ENCODE results near the gene UBE3B.

DNA sequence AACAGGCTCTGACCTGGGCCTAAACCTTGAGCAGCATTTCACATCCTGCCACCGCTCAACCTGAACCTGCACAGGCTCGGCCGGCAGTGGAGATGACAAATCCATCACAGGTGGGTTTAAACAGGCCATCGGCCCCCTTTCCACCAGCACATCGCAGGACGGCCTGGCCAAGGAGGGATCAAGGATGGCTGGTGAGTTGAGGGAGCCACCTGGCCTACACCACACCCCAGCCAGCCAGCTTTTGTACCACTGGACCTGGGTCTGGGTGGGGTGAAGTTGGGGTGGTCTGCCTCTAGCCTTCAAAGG lies 81.7 kb downstream of the UBE3B start:
- TF ChIP-seq, protein P1, sequence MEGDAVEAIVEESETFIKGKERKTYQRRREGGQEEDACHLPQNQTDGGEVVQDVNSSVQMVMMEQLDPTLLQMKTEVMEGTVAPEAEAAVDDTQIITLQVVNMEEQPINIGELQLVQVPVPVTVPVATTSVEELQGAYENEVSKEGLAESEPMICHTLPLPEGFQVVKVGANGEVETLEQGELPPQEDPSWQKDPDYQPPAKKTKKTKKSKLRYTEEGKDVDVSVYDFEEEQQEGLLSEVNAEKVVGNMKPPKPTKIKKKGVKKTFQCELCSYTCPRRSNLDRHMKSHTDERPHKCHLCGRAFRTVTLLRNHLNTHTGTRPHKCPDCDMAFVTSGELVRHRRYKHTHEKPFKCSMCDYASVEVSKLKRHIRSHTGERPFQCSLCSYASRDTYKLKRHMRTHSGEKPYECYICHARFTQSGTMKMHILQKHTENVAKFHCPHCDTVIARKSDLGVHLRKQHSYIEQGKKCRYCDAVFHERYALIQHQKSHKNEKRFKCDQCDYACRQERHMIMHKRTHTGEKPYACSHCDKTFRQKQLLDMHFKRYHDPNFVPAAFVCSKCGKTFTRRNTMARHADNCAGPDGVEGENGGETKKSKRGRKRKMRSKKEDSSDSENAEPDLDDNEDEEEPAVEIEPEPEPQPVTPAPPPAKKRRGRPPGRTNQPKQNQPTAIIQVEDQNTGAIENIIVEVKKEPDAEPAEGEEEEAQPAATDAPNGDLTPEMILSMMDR (IDR thresholded peaks at IDR 0.05; ENCODE audit: insufficient read depth, low read length): no peak
- TF ChIP-seq POLR2AphosphoS5 (IDR thresholded peaks at IDR 0.05; ENCODE audit: low read depth) (no peak), GABPA (IDR thresholded peaks at IDR 0.05; ENCODE audit: low read depth) (no peak), SPI1 (IDR thresholded peaks at IDR 0.05; ENCODE audit: borderline replicate concordance, low read depth) (no peak)
- TF ChIP-seq, protein P2, sequence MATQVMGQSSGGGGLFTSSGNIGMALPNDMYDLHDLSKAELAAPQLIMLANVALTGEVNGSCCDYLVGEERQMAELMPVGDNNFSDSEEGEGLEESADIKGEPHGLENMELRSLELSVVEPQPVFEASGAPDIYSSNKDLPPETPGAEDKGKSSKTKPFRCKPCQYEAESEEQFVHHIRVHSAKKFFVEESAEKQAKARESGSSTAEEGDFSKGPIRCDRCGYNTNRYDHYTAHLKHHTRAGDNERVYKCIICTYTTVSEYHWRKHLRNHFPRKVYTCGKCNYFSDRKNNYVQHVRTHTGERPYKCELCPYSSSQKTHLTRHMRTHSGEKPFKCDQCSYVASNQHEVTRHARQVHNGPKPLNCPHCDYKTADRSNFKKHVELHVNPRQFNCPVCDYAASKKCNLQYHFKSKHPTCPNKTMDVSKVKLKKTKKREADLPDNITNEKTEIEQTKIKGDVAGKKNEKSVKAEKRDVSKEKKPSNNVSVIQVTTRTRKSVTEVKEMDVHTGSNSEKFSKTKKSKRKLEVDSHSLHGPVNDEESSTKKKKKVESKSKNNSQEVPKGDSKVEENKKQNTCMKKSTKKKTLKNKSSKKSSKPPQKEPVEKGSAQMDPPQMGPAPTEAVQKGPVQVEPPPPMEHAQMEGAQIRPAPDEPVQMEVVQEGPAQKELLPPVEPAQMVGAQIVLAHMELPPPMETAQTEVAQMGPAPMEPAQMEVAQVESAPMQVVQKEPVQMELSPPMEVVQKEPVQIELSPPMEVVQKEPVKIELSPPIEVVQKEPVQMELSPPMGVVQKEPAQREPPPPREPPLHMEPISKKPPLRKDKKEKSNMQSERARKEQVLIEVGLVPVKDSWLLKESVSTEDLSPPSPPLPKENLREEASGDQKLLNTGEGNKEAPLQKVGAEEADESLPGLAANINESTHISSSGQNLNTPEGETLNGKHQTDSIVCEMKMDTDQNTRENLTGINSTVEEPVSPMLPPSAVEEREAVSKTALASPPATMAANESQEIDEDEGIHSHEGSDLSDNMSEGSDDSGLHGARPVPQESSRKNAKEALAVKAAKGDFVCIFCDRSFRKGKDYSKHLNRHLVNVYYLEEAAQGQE (IDR thresholded peaks at IDR 0.05; ENCODE audit: insufficient replicate concordance, low read depth): no peak
